ENCODE data around the gene GPC5. TPM values are rescaled to one million over a fixed set of nuclear protein-coding genes. Genes with fewer than 3 reads are reported as not detected.

The GPC5 gene
- total RNA-seq, 1 donor from 2014 or later, result 0.07 TPM

DNA sequence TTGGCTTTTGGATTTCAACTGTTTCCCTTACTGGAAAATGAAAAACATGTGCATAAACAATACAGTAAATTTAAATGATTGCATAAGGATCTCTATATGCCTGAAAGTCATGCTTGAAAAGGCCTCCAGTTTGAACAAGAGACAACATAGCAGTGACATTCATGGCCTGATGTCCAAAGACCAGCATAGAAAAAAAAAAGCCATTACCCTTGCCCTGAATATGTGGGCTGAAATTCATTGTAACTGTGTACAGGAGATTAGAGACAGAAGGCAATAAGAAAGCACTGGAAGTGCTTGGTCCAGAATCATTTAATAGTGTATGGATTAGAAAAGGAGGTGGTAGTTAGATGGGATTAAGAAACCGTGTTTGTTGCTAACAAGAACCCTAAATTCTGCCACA is 35.5 kb upstream of the GPC5 start:
- Histone ChIP-seq H3K4me2 (no peak overlapping the region), H3K79me2 (ENCODE audit: low read depth) (no peaks in the 10 kb centered on the region), H3K9me3 (ENCODE audit: low read depth) (no peaks in the 10 kb centered on the region), H3K27me3 (no peaks in the 10 kb centered on the region), H3F3A (ENCODE audit: low read depth) (peaks cover 69% of the 10 kb centered on the region), H3K4me3 (no peak overlapping the region), H3K27ac (peak overlapping the region; percentile 13), H3K36me3 (no peaks in the 10 kb centered on the region), H4K20me1 (ENCODE audit: low read depth) (peaks cover 26% of the 10 kb centered on the region), H3K9ac (no peak overlapping the region), H3K4me1 (no peaks in the 10 kb centered on the region), H2AFZ (replicated peaks) (no peak overlapping the region)
- H3K4me1 Mint-ChIP-seq, result no peaks in the 10 kb centered on the region
- H3K9me3 Mint-ChIP-seq, result no peaks in the 10 kb centered on the region
- H3K36me3 Mint-ChIP-seq, result peaks cover 8% of the 10 kb centered on the region
- H3K4me3 Mint-ChIP-seq, result no peak overlapping the region
- H3K27me3 Mint-ChIP-seq (ENCODE audit: insufficient read depth, low read depth), result peaks cover 2% of the 10 kb centered on the region
- TF ChIP-seq, protein P1, sequence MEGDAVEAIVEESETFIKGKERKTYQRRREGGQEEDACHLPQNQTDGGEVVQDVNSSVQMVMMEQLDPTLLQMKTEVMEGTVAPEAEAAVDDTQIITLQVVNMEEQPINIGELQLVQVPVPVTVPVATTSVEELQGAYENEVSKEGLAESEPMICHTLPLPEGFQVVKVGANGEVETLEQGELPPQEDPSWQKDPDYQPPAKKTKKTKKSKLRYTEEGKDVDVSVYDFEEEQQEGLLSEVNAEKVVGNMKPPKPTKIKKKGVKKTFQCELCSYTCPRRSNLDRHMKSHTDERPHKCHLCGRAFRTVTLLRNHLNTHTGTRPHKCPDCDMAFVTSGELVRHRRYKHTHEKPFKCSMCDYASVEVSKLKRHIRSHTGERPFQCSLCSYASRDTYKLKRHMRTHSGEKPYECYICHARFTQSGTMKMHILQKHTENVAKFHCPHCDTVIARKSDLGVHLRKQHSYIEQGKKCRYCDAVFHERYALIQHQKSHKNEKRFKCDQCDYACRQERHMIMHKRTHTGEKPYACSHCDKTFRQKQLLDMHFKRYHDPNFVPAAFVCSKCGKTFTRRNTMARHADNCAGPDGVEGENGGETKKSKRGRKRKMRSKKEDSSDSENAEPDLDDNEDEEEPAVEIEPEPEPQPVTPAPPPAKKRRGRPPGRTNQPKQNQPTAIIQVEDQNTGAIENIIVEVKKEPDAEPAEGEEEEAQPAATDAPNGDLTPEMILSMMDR (IDR thresholded peaks at IDR 0.05), result no peak
- no peak for TF ChIP-seq EZH2 (IDR thresholded peaks at IDR 0.05)
- TF ChIP-seq EZH2phosphoT487 (IDR thresholded peaks at IDR 0.05), result no peak
- H3K27ac Mint-ChIP-seq, result no peak overlapping the region
- no peak for DNase-seq (ENCODE audit: low spot score)

DNA sequence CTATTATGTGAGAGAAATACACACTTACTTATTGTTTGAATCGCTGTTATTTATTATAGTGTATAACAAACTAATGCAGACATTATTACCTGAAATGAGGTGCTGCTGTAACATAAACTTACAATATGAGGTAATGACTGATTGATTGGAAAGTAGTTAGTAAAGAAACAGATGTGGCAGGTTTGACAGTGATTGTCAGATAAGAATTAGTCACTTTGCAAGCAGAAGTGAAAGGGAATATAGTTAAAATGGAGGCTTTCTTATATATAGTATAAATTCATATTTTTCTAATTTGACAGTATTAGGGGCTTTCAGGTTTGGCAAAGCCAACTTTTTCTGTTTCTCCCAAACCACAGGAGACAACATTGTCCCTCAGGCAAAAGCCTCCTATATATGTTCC is 30.3 kb upstream of the GPC5 start:
- no peak overlapping the region for H3K9ac ChIP-seq
- TF ChIP-seq EZH2phosphoT487 (IDR thresholded peaks at IDR 0.05) (no peak), EZH2 (IDR thresholded peaks at IDR 0.05) (no peak)
- TF ChIP-seq, protein P1 (IDR thresholded peaks at IDR 0.05), result no peak
- H3K9me3 ChIP-seq (ENCODE audit: low read depth), result no peaks in the 10 kb centered on the region
- no peaks in the 10 kb centered on the region for H3K9me3 Mint-ChIP-seq
- no peaks in the 10 kb centered on the region for H3K79me2 ChIP-seq (ENCODE audit: low read depth)
- no peak overlapping the region for H3K4me3 ChIP-seq
- no peaks in the 10 kb centered on the region for H3K27me3 Mint-ChIP-seq (ENCODE audit: insufficient read depth, low read depth)
- H3K4me3 Mint-ChIP-seq, result no peak overlapping the region
- H3K4me2 ChIP-seq, result no peak overlapping the region
- no peaks in the 10 kb centered on the region for H3K36me3 ChIP-seq
- peaks cover 20% of the 10 kb centered on the region for H3F3A ChIP-seq (ENCODE audit: low read depth)
- no peaks in the 10 kb centered on the region for H3K4me1 ChIP-seq
- H3K27ac Mint-ChIP-seq, result no peak overlapping the region
- no peaks in the 10 kb centered on the region for H3K27me3 ChIP-seq
- no peaks in the 10 kb centered on the region for H3K4me1 Mint-ChIP-seq
- H4K20me1 ChIP-seq (ENCODE audit: low read depth), result no peaks in the 10 kb centered on the region
- no peak overlapping the region for H3K27ac ChIP-seq
- no peak for DNase-seq (ENCODE audit: low spot score)
- H2AFZ ChIP-seq (replicated peaks), result no peak overlapping the region
- H3K36me3 Mint-ChIP-seq, result peaks cover 4% of the 10 kb centered on the region

DNA sequence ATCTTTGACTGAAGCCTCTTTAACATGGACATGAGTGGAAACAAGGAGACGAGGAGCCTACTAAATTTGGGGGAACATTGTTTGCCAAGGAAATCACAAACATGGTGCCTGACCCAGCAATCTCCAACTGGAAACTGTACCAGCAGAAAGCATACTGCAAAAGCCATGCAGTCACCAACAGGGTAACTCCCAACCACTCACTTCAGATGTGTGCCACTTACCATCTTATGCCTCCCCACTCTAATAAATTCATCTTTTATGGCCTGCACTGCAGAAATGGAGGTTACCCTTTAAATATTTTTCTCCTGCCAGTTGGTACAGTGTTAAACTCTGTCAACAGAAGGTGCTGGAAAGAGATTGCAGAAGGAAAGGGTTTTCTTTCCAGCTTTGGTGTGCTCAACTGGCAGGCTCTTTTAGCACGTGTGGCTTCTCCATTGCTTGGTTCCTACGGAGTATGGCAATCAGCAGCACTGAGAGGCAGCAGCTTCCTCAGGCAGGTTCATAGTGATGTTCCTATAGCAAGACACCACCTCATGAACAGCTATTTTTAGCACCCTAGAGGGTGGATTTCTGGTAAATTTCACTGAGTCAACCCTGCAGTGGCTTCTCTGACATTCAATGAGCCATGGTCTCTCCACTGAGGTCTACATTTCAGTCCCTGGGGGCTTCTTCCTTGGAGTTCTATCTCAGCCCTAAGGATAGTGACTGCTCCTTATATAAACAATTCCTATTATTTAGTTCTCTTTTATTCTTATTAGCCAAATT is 29.6 kb upstream of the GPC5 start:
- Mint-ChIP-seq H3K9me3 (no peaks in the 10 kb centered on the region), H3K4me1 (no peaks in the 10 kb centered on the region), H3K27ac (no peak overlapping the region), H3K4me3 (no peak overlapping the region), H3K36me3 (peaks cover 4% of the 10 kb centered on the region), H3K27me3 (ENCODE audit: insufficient read depth, low read depth) (no peaks in the 10 kb centered on the region)
- Histone ChIP-seq H3K27ac (no peak overlapping the region), H3K4me1 (no peaks in the 10 kb centered on the region), H3K79me2 (ENCODE audit: low read depth) (no peaks in the 10 kb centered on the region), H3K9ac (no peak overlapping the region), H3K9me3 (ENCODE audit: low read depth) (no peaks in the 10 kb centered on the region), H2AFZ (replicated peaks) (no peak overlapping the region), H3K36me3 (no peaks in the 10 kb centered on the region), H3K4me3 (no peak overlapping the region), H4K20me1 (ENCODE audit: low read depth) (no peaks in the 10 kb centered on the region), H3K4me2 (no peak overlapping the region), H3K27me3 (no peaks in the 10 kb centered on the region), H3F3A (ENCODE audit: low read depth) (peaks cover 19% of the 10 kb centered on the region)
- TF ChIP-seq, protein P1 (IDR thresholded peaks at IDR 0.05), result no peak
- TF ChIP-seq EZH2phosphoT487 (IDR thresholded peaks at IDR 0.05), result no peak
- no peak for DNase-seq (ENCODE audit: low spot score)
